ENCODE results near the gene ZNF521.
"Not testable (repeated sequence)": the region's sequence is repeated elsewhere in the genome, so short reads cannot be mapped to it uniquely, and the experiment has no call there.

ZNF521 gene

DNA sequence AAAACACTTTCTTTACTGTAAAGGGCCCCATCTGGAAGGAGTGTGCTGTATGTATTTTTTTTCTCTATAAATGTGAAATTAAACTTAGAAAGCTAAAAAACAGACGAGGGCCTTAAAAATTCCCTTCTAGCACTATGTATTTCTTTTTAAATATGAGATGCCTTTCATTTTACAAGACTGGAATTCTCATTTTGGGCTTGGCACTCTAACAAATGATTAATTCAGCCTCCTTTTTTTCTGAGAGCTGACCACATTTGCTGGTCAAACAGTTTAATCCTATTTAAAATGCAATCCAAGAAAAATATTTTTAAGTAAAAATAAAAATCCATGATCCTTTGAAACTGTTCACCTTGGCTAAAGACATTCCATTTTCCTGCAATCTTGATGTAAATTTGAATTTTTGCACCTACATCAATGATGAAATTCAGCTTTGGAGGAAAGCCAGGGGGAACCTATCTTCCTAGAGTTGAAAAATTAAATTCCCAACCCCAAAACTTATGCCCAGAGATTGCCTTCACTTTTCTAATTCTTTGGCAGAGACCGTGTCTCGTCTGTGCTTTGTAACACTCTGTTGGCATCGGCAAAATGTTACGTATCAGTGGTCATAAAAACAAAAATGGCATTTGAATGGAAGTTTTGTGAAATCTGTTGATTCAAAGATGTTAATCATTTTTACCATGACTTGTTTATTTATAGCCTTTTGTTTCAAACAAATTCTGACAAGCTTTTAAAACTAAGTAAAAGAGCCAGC lies 284.5 kb downstream of the ZNF521 start:
- DNase-seq: no peak

DNA sequence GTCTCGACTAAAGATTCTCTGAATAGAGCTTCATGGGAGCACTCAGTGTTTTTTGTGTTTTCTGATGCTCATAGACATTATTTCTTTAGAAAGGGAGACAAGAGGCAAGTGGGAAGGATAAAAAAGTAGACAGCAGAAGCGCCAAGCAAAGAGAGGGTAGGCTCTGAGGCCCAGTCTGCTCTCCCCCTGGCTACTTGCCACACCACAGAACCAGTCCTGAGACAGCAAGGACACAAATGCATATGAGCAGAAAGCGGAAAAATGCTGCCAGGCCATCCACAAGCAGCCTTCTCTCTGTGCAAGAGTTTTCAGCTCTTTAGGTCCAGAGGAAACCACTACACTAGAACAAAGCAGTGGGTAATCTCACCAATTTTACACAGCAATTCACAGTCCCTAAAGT lies 285.4 kb downstream of the ZNF521 start:
- DNase-seq: no peak

DNA sequence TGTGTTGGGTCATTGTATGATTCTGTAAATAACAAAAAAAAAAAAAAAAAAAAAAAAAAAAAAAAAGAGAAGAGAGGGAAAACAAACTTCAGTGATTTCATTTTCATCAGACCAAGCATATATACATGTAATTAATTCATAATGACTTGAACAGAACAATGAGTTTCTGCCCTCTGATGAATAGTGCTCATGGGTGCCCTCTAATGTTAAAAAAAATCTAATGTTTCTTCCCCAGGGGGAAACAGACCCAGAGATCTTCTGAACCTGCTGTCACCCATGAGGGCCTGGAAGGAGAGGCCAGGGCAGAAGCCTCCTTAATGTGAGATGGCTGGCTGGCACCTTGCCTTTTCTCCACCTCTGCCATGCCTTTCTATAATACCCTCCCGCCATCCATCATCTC lies 289.2 kb downstream of the ZNF521 start:
- DNase-seq: no peak

DNA sequence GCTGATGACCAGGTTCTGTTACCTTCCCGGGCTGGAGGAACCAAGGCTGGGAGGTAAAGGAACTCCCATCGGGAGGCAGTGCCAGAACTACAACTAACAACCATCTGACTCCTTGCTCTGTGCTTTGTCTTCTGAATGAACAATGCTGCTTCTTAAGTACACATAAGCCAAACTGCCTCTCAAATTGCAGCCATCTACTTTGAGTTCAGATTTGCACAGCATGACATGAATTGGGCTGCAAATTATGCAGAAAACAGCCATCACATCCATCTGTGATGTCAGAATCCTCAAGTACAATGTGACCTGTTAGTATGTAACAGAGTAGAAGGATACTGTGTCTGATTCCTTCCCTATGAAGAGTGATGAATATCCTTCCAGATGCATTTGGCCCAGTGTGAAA lies 290.6 kb downstream of the ZNF521 start:
- no peak for DNase-seq

DNA sequence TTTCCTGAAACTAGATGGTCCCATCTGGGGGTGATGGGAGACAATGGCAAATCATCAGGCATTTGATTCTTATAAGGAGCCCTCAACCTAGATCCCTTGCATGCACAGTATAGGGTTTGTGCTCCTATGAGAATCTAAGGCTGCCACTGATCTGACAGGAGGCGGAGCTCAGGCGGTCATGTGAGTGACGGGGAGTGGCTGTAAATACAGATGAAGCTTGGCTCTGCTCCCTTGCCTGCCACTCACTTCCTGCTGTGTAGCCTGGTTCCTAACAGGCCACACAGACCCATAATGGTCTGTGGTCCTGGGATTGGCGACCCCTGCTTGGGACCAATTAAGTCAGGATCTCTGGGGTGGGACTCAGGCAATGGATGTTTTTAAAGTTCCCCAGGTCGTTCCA lies 293.4 kb downstream of the ZNF521 start:
- DNase-seq: no peak

DNA sequence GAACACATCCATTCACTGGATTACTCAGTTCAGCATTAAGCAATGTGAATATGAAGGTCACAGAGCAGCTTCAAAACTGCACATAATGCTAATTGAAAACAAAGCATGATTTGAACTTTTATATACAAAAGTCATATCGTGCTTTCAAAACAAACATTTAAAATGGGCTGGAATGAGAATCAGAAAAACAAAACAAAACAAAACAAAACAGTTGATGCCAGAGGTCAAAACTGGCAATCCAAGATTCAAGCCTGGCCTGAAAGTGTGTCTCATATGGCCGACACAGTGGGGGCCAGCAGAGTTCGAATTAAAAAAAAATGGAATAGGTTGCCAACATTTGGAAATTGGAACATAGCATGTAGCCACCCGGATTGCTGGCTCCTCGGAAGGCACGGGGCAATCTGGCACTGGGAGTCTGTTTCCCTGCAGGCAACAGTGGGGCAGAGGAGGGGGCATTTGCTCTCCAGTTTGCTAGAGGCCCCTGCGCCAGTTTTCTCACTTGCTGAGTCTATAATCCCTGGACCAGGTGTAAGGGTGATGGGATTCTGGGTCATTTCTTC lies 294.4 kb downstream of the ZNF521 start:
- no peak for DNase-seq

DNA sequence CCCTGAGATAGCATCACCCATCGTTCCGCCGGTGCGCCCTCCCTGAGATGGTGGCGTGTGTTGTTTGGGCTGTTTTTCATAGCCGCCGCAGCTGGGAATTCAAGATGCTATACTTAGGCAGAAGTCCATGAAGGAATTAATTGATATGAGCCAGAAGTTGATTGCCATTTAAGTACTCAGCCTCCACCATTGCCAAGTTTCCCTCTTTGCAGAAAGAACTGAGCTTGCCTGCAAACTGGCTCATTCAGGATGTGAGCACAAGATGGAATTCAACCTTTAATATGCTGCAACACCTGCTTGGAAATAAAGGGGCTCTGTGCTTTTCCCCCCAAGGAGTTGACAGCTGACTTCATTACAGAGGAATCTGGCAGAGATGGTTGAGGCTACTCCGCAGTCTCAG lies 295.5 kb downstream of the ZNF521 start:
- DNase-seq: no peak

DNA sequence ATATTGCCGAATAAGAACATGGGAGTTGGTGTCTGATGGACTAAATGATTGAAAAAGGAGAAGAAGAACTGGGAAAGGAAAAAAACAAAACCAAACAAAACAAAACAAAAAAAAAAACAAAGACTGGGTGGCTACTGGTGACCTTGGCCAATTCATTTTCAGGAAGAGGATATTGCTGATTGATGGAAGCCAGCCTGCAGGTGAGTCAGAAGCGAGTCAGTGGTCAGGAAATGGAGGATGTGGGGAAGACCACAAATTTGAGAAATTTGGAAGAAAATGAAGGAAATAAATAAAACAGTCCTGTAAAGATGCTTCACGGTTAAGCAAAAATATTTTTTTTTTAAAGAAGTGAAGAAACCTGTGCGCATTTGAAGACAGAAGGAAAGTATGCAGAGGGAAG lies 296.9 kb downstream of the ZNF521 start:
- no peak for DNase-seq

DNA sequence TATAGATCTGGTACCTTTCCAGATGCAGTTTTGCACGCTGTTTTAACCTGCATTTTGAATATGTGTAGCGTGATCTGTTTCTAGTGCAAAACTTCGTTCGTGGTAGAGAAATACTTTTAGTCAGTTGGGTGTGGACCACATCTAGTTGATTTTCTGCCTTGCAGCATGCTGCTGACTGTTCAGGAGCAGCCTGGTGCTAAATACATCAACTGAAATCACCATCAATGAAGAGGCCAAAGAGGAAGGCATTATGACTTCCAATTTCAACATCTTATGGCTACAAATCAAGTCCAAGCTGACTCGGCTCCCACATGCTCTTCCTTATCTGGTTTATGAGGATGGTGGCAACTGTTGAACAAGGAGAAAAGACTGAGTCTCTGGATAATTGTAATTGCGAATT lies 298.5 kb downstream of the ZNF521 start:
- no peak for DNase-seq

DNA sequence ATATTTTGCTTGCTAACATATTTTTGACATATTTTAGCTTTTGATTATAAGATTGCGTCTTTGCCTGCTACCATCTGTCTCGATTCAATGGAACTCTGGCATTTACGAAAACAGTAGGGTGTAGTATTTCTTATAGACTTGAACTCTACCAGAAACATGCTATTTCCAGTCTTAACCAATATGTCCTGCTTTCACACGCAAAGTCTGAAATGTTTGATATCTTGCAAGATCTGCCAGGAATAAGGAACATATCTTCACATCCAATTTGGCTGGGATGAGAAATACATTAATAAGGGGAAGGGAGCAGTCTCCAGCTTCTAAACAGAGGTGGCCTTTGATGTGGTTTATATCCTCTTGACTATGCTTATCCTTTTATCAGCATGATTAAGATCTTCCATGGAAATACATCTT lies 299.4 kb downstream of the ZNF521 start:
- DNase-seq: no peak

DNA sequence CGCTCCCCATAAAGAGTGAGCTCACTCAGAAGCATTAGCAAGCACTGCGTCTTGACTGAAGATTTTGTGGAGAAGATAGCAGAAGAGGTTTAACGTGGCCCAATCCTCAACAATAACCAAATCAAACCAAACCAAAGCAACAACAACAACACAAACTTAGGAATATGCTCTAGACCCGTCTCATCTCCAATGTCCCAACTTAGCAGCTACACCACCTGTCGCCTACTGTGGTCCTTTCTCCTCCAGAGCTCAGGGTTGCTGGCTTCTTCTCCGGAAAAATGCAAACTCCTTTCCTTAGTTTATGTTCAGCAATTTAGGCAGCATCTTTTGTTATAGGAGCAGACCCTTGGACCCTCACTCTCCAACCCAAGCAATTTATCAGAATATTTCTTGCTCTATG lies 301.4 kb downstream of the ZNF521 start:
- no peak for DNase-seq

DNA sequence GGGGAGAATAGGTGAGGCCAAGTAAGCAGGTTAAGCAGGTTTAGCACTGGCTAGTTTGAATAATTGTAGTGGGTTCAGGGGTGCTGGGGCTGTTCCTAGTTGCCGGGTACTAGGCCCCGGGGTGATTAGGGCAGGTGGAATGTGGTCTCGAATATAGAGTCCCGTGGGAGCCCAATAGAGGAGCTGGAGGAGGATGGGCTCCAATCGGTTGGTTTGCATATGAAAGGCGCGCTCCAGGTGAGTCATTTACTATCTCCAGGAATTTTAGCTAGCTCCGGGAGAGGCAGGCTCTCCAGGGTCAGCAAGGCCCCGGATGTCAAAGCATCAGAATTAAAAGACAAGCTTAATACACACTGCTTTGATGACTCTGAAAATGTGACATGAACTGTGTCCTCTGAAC lies 304.0 kb downstream of the ZNF521 start:
- DNase-seq: no peak

DNA sequence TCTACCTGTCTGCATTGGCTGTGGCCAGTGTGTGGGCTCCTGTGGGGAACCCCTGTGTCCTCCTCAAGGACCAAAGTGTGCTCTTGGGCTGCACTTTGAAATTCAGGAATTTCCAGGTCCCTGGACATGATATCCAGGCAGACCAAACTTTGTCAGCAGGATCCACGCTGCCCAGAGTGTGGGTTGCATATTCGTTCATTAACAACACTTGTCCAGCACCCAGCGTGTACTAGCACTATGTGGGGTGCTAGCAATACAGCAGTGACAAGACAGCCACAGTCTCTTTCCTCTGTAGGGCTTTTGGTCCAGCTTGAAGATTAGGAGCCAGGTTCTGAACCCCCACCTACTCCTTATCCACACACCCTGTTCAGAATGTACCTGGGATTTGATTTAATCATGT lies 304.5 kb downstream of the ZNF521 start:
- no peak for DNase-seq

DNA sequence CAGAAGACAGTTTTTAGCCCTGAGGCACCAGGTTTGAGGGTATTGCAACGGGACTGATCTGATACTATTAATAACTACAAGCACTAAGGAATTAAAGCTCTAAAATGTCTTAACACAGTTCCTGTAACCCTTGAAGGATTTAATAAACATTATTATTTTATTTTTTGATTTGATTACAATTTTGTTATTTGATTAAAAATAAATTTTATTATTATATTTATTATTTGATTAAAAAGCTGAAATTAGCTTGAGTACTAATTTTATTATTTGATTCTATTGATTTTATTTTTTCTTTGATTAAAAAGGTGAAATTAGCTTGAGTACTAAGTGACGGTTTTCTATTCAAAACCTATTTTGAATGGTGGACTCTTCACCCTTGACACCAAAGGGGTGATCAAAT lies 307.3 kb downstream of the ZNF521 start:
- DNase-seq: no peak

DNA sequence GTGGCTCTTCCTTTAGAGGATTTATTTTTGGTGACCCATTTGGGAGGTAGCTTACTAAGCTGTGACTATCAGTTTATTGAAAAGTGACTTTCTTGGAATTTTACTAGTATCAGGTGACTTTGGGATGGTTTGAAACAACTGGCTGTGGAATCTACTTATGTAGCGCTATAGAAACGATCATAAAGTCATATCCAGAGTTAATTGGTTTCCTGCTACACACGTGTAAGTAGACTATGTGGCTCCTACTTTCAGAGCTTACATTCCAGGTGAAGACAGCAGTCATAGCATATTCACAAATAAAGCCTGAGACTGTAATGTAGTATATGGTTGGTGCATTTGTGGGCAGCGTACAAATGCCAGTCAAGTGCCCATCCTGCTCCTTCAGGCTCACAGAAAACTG lies 308.9 kb downstream of the ZNF521 start:
- DNase-seq: no peak

DNA sequence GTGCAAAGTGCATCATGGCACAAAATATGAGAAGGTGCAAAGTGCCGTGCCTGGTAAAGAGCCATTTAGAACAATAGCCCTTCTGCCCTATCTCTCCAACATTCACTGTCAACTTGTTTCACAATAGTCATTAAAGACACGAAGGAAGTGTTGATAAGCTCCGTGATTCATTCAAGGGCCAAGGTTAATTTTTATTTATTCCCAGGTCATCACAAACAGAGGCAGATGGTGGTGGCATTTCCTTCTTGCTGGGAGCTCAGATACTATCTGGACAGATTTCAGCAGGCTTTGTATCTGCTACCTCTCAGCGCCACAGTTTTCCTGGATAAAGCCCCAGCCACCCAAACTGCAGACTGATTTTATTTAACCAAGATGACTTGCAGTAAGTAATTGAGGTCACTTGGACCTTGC lies 309.3 kb downstream of the ZNF521 start:
- DNase-seq: no peak

DNA sequence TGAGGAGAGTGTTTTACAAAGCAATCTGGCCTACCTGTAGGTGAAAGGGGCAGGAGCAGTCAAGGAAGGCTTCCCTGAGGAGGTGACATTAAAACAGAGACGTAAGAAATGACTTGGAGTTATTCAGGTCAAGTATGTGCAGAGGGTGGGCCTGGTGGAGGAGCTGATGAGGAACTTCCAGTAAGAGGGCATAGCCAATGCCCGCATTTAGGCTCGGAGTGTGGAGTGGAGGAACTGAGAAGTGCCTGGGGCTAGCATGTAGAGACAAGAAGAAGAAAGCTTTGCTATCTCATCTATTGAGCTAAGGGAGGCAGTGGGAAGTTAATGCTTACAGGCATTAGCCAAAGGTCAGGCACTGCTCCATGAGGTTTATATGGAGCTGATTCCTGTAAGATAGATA lies 312.2 kb downstream of the ZNF521 start:
- no peak for DNase-seq

DNA sequence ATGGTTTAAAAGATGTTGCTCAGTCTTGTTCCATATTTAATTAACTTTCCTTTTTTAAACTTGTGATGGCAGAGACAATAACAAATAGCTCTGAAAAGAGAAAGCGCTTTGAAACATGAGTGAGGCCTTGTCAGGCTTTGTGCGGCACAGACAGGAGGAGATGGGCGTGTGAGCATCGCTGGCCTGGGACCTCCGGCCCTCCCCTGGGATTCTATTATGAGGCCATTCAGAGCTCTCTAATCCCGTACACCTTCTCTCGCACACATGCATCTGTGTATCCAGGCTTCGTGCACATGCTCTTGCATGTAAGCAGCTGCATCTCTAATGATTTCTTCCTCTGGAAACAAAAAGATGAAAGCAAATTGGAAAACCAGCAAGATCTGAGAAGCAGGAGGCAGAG lies 313.7 kb downstream of the ZNF521 start:
- no peak for DNase-seq

DNA sequence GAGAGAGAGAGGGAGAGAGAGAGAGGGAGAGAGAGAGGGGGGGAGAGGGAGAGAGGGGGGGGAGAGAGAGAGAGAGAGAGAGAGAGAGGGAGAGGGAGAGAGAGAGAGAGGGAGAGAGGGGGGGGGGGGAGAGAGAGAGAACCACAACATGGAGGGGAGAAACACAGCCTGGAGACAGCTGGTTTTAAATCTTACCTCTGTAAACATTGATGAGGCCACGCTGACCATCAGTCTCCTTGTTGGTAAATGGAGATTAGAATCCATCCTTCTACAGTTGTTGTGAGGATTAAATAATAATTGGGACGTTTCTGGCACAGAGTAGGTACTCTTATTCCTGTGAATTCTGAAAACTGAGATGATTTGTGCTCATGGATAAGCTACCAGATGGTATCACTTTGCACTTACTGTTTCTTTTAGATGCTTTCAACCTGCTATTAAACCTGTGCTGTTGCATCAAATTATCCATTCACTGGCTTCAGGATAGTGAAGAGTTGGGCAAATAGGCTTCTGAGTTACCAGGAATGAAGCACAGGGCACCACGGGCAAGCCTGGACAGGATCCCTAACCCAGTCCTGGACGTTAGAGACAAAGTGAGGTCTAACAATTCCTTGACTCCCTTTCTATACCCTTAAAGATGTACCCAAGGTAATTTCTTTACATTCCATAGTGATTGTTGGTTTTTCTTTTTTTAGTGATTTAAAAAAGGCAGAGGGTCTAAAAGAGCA lies 318.1 kb downstream of the ZNF521 start:
- DNase-seq: no peak

DNA sequence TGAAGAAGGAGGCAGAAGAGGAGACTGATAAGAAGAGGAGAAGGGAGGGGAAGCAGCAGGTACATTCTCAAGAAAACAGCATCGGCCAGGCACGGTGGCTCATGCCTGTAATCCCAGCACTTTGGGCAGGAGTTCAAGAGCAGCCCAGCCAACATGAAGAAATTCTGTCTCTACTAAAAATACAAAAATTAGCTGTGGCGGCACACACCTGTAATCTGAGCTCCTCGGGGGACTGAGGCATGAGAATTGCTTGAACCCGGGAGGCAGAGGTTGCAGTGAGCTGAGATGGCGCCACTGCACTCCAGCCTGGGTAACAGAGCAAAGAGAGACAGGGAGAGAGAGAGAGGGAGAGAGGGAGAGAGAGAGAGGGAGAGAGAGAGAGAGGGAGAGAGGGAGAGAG lies 318.8 kb downstream of the ZNF521 start:
- DNase-seq: not testable (repeated sequence)

DNA sequence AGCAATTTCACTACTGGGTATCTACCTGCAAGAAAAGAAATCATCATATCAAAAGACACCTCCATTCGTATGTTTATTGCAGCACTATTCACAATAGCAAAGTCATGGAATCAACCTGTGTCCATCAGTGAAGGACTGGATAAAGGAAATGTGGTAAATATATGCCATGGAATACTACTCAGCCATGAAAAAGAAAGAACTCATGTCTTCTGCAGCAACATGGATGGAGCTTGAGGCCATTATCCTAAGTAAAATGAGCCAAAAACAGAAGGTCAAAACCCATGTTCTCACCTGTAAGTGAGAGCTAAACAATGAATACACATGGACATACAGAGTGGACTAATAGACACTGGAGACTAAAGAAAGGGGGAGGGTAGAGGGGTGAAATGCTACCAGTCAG lies 322.2 kb downstream of the ZNF521 start:
- no peak for DNase-seq

DNA sequence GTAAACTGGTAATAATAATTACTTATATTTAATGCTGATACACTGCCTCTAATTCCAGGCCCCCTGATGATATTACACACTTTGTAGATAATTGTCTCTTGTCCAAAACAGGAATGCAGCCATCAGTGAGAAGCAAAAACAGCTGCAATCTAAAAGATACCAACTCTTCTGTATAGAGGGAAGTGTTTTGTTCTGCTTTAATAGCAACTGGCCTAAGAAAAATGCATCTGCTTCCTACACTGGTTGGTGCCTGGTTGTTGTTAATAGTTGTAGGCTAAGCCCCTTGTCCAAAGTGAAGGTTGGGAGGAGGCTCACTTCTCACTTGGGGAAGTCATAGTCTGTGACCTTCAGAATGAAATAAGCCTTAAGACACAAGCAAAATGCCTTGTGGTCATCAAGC lies 332.0 kb downstream of the ZNF521 start:
- no peak for DNase-seq

DNA sequence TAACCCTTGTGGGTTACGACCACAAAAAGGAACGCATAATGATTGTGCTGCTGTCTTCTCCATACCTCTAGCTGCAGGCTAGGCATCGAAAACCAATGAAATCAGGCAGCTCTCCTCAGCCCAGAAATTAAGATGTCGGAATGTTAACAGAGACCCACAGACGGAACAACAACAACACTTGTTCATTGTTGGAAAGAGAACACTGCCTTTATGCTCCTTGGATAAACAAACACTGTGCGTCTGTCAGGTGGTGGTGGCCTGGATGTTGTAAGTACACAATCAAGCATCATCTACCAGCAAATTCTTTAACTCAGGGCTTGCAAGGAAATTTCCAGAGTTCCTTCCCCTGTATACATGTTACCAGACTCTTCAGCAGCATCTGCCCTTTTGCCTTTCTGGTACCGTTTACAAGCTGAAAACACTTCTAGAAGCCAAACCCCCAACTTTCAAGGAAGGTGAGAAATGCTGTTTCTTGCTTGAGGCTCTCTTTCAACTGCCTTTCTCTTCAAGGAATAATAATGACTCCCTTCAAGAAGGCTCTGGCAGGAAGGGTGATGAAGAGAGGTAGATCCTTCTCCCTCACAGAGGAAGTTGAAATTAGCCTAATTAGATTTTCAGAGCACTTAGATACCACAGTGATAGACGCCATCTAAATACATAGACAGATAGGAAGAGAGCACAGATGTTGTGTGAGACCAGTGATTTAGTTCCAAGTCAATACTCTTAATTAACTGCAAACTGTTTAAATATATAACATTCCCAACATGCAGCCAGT lies 332.7 kb downstream of the ZNF521 start:
- DNase-seq: no peak

DNA sequence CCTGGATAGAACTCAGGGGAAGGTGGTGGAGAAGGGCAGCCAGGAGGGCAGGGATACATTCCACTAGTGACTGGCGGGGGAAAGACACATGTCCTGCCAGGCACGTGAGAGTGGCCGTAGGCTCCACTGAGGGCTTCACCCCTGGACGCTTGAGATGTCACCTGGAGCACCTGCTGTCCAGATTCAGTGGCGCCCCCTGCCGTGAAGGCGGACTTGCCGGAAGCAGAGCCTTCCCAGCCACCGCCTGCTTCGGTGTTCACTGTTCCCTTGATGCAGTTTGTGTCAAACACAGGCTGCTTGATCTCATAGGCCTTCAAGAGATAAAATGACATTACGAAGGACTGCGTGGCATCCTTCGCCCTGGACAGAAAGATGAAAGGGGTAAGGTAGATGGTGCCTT lies 335.3 kb downstream of the ZNF521 start:
- no peak for DNase-seq
